GM12892 (cell line): ENCODE results near the gene P2RX6.

Experiments used
- DNase-seq: peaks from one replicate; pipeline ENCODE4 v3.0.0; 2011; ENCODE audit not compliant: insufficient read length
- FAIRE-seq: peaks from 2 replicates; lab custom pipeline; 2011; peaks lifted over from hg19 to GRCh38; lab: Jason Lieb, UNC
- POLR2A ChIP-seq: IDR thresholded peaks from 2 replicates; pipeline ENCODE4 v1.6.1; 2011; ENCODE audit warnings: low read depth, low read length, control low read depth
- POLR2AphosphoS5 ChIP-seq: IDR thresholded peaks from 2 replicates; pipeline ENCODE4 v1.6.1; 2011; ENCODE audit warnings: low read depth, low read length, control low read depth
- TAF1 ChIP-seq: IDR thresholded peaks from 2 replicates; pipeline ENCODE4 v1.6.1; 2011; ENCODE audit warnings: low read depth, mild to moderate bottlenecking, control low read depth, low read length, borderline replicate concordance

The P2RX6 gene

DNA sequence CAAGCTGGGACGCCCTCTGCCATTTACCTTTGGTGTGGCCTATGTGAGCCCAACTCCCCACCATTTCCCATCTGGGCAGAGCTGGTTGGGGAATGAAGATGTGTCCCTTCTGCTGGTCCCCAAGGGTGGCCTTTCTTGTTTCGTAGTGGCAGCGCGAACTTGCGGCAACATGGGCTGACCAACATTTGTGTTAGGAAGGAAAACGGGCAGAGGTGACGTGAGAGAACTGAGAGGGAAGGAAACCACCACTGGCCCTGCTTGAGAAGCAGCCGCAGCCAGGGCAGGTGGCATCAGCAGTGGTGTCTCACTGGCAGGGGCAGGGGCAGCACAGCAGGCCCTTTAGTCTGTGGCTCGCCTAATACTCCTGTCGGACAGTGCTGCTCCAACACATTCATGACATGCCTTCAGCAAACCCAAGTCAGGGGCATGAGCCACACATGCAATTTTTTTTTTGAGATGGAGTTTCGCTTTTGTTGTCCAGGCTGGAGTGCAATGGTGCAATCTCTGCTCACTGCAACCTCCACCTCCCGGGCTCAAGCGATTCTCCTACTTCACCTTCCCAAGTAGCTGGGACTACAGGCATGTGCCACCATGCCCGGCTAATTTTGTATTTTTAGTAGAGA lies 60.7 kb downstream of the P2RX6 start:
- FAIRE-seq: no peak

DNA sequence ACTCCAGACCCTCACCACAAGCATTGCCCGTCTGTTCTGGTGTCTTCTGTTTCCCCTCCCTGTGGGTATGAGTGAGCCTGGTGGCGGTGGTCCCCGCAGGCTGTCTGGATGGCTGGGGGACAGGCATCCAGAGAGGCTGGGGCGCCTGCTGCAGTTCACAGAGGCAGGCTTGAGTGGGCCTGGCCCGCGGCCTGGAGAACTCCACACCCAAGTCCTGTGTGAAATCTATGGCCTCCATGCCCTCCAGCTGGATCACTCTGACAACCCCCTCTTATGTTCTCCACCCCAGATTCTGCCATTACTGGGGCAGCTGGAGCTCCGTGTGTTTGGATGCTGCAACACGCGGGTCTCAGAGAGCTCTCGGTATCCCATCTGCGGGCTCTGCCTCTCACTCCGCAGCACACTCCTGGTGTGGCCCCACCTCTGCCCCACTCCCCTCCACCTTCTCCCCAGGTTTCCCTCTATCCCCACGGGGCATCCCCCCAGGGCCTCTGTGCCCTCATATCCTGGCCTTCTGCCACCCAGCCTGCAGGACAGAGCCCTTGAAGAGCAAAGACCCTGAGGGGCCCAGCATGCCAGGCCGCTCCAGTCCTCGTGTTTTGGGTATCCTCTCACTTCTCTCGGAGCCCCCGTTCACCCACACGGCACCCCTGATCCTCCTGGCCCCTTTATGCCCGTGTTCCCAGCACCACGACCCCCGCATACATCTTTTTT lies 62.1 kb downstream of the P2RX6 start:
- TF ChIP-seq POLR2AphosphoS5 (no peak), POLR2A (no peak), TAF1 (no peak)
- no peak for DNase-seq
- no peak for FAIRE-seq

More for the DNA sequence above, 60.7 kb downstream of the P2RX6 start:
- DNase-seq: no peak
- TF ChIP-seq POLR2AphosphoS5 (no peak), TAF1 (no peak), POLR2A (no peak)
